Stimulated activated CD8-positive, alpha-beta memory T cell treated with anti-CD3 and anti-CD28 coated beads, Interleukin-7, amount 100 ng/mL, for 1 hour (primary cell): ENCODE data around the gene GJB5.
A peak's percentile ranks its signal among the peaks of the same experiment; 100 is the strongest.
"Not testable (repeated sequence)": the region's sequence is repeated elsewhere in the genome, so short reads cannot be mapped to it uniquely, and the experiment has no call there.

Experiments
- DNase-seq, 2 donors: peaks; one replicate each; pipeline ENCODE4 v3.0.0-alpha.2; 2020; ENCODE audit warnings: low read depth in 2 of 2

Gene GJB5

DNA sequence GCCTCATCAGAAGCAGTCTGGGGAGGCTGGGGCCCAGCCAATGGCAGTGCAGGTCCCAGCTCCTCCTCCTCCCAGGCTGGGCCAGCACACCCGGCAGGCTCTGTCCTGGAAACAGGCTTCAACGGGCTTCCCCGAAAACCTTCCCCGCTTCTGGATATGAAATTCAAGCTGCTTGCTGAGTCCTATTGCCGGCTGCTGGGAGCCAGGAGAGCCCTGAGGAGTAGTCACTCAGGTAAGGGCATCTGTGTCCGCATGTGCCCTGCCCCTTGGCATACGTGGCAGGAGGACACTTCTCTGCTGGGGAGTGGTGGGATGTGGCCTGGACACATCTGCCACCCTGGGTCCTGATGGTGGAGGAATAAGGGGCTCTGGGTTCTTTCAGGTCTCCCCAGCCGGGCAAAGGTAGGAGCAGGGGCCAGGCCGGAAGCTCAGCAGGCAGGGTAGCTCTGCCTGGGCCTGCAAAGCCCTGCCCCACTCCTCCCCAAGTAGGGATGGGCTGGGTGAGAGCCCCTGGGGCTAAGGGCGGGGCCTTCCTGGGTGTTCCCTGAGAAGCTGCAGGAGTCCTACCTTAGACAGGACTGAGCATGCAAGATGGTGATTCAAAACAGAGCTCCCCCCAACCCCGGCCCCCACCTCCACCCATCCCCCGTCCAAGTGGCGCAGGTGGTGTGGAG, at the start of gene GJB5:
Gene GJB5 (plus strand): TSS at position 84 of the 674 bp plus-strand sequence. CDS start 2,284 bp downstream, outside the sequence.
- DNase-seq: no peak

- DNase-seq: no peak
Measured at GRCh38 chr1:34705077-34705476, 49.8 kb upstream of the GJB5 start.

DNA sequence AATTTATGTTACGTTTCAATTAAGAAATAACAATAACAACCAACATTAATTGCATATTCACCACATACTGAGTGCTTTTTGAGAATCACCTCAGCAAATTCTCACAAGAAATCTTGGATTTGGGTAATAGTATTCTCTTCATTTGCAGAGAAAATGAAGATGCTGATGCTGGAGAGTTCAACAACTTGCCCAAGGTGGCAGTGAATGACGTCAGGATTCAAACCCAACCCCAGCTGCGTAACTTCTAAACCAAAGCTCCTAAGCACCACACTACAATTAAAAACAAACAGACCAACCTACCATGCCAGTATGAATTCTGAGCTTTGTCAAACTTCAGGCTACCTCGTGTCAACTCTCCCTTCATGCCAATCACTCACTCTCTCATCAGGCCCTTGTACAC, 46.7 kb upstream of the GJB5 start:
- DNase-seq: no peak

GRCh38 chr1:34709547-34709946, 45.3 kb upstream of the GJB5 start:
- no peak for DNase-seq

DNA sequence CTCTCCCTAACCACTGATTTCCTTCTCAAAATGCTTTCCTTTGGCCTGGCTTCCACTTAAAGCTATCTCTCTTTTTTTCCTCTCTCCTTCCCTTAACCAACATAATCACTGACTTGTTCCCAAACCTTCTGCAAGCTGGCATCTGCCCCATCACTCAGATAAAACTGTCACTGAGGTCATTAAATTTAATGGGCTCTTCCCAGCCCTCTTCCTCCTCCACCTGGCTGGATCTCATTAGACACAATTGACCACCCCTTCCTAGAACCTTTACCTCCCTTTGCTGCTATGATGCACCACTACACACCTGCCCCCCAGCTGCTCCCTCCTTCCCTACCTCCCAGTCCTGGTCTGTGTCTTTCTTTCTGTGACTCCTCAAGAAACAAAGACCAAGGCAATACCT, 44.0 kb upstream of the GJB5 start:
- DNase-seq: no peak

- no peak for DNase-seq
Measured at GRCh38 chr1:34711485-34711884, 43.4 kb upstream of the GJB5 start.

GRCh38 chr1:34712007-34712688, 42.7 kb upstream of the GJB5 start:
- no peak for DNase-seq

DNA sequence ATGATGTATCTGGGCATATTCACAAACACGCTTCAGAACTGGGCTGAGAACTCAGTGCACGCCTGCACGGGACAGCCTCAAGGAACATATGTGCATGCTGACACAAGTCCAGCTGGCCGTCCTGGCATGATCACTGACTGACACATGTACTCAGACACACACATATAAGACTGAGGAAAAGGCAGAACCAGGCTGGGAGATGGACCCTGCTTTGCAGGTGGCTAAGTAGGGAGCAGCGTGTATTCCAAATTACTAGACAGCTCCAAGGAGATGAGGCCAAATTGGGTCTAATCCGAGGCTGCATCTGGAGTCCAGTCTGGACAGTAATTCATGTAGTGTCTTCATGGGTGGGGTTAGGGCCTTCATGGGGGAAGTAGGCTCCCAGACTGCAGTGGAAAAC, 41.4 kb upstream of the GJB5 start:
- no peak for DNase-seq

GRCh38 chr1:34714386-34714785, 40.5 kb upstream of the GJB5 start:
- no peak for DNase-seq

GRCh38 chr1:34715139-34715538, 39.7 kb upstream of the GJB5 start:
- no peak for DNase-seq

DNA sequence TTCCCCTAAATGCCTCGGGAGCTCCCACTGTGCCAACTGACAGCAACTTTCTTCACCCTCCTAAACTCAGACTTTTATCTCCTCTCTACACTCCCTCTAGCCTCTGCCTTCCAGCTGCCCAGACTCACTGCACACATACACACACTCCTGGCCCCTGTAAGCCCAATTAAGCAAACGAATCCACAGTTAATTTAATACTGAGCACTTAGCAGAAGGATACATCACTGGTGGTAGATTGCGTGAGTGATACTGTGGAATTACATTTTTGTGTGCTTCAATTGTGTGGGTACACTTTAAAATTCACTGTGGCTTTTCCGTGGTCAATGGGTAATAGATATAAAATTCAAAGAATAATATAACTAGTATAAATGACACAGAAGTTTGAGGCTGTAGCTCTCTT, 33.6 kb upstream of the GJB5 start:
- DNase-seq: no peak

GRCh38 chr1:34721646-34722355, 33.0 kb upstream of the GJB5 start:
- no peak for DNase-seq

DNA sequence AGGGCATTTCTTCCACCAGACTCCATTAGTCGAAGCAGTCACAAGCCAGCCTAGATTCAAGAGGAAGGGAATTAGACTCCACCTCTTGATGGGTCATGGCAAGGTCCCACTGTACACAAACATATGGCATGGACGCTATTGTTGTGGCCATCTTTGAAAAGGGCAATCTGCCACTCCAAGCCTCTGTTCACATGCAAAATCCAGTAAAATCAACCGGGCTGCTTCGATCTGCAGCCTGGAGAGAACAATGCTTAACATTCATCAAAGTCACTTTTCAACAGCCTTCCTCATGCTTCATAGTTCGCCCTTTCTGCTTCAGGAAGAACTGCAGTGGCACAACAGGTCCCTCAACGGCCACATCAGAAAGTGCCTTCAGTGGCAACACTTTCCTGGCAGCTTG, 28.0 kb upstream of the GJB5 start:
- DNase-seq: no peak

DNA sequence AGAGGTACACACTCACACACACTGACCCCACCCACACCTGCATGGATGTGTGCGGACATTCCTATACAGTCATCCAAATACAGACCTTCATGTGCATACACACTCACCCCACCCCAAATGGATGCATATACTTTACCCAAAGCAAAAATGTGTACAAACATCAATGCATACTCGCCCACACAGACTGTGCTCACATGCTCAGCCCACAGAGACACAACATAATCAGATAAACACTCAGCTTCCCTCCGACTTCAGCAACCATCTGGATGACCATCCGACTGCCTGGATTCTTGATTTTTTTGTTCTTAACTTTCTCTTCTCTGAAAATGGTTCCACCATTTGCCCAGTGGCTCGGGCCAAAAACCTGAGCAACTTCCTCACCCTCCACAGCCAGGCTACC, 24.4 kb upstream of the GJB5 start:
- no peak for DNase-seq

GRCh38 chr1:34732831-34733230, 22.0 kb upstream of the GJB5 start:
- DNase-seq: not testable (repeated sequence)

DNA sequence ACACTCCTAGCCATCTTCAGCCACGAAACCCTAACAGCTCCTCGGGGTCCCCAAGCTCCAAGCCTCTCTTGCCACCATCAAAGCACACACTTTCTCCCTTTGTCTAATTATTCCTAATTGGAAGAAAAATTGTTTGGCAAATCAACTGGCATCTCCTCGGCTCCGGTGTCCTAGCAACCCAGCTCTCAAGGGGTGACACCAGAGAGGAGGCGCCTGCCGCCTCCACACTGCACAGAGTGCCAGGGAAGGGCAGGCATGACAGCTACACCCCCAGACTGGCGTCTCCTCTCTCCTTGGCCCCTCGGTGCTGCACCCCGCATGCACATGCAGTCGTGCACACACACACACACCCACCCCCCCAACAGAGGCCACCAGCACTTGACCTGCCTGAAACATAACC, 18.2 kb upstream of the GJB5 start:
- DNase-seq: no peak

DNA sequence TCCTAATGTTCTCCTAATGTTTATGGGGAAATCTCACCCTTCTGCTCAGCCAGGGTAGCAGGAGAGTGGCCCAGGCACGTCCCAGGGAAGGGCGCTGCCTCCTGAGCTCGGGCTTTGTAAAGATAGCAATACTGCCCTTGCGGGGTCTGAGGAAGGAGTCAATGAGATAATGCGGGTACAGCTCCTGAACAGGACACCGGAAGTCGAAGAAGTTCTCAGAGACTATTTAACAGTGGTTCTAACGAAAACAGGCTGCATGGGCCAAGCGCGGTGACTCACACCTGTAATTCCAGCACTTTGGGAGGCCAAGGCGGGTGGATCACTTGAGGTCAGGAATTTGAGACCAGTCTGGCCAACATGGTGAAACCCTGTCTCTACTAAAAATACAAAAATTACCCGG, 17.6 kb upstream of the GJB5 start:
- not testable (repeated sequence) for DNase-seq

DNA sequence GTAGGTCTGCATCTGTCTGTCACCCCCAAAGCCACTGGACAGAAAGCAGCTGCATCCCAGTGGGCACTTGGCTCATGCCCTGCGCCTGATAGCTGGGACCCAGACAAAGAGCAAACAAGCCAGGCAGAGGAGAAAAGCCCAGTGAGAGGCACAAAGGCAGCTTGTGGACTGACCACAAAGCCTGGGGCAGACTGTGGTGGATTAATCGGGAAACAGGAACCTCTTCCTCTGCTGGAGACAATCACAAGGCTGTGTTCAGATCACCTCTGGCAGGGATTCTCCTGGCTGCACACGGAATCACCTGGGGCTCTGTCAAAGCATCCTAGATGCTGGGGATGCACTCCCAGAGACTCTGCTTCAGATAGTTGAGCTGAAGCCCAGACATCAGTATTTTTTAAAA, 15.2 kb upstream of the GJB5 start:
- no peak for DNase-seq

- no peak for DNase-seq
Measured at GRCh38 chr1:34740161-34740868, 14.5 kb upstream of the GJB5 start.

- DNase-seq: peak; percentile 32 to 64
Measured at GRCh38 chr1:34742667-34743270, 12.1 kb upstream of the GJB5 start.

GRCh38 chr1:34743775-34744174, 11.1 kb upstream of the GJB5 start:
- DNase-seq: no peak

DNA sequence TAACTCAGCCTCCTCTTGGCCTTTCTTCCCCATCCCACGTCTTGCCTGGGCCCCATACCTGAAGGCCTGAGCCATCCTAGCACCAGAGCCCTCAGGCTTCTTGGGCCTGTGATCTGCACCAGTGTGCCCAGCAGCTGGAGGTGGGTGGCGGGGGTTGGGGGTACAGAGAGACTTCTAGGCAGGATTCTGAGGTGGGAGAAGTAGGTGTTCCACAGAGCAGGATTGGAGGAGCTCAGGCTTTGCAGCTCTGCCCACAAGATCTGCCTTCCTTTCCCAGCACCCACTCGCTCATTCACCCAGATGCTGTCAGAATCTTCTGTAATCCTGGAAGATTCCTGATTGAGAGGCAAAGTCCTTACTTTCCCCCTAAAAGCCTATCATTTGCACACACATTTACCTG, 10.0 kb upstream of the GJB5 start:
- DNase-seq: no peak
